ENCODE results near the gene NT5DC2. TPM values are rescaled to one million over a fixed set of nuclear protein-coding genes. Genes with fewer than 3 reads are reported as not detected.

NT5DC2 gene
- total RNA-seq, 1 donor from 2014 or later, result 192 TPM

- TF ChIP-seq, protein P1, sequence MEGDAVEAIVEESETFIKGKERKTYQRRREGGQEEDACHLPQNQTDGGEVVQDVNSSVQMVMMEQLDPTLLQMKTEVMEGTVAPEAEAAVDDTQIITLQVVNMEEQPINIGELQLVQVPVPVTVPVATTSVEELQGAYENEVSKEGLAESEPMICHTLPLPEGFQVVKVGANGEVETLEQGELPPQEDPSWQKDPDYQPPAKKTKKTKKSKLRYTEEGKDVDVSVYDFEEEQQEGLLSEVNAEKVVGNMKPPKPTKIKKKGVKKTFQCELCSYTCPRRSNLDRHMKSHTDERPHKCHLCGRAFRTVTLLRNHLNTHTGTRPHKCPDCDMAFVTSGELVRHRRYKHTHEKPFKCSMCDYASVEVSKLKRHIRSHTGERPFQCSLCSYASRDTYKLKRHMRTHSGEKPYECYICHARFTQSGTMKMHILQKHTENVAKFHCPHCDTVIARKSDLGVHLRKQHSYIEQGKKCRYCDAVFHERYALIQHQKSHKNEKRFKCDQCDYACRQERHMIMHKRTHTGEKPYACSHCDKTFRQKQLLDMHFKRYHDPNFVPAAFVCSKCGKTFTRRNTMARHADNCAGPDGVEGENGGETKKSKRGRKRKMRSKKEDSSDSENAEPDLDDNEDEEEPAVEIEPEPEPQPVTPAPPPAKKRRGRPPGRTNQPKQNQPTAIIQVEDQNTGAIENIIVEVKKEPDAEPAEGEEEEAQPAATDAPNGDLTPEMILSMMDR (IDR thresholded peaks at IDR 0.05; ENCODE audit: insufficient read depth, low read length, poor library complexity, severe bottlenecking), result no peak
- DNase-seq (ENCODE audit: low read depth), result no peak
- Histone ChIP-seq H3K4me3 (ENCODE audit: low read depth, low read length) (no peak overlapping the region), H3K27me3 (ENCODE audit: control insufficient read depth, insufficient read depth, low read length) (no peaks in the 10 kb centered on the region), H3K36me3 (ENCODE audit: control insufficient read depth, insufficient read depth, low read length) (no peaks in the 10 kb centered on the region)
Observed at GRCh38 chr3:52544937-52545336, 11.3 kb upstream of the NT5DC2 start.

DNA sequence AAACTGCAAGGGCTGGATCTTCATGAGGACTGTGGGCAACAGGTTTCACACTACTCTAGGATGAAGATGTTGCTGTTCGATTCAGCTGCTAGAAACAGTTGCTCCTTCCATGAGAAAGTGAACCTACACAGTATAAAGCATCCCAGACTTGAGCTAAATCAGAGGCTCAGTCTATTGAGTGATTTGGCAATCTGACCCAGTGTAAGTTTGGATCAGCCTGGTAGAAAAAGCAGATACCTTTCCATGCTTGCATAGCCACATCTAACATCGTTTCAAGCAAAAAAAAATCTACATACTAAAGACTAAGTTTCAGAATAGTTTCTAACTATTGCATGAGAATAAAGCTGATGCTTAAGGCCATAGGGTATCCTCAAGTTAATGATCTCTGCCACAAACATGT is 7.4 kb upstream of the NT5DC2 start:
- Histone ChIP-seq H3K4me3 (ENCODE audit: low read depth, low read length) (no peak overlapping the region), H3K27me3 (ENCODE audit: control insufficient read depth, insufficient read depth, low read length) (no peaks in the 10 kb centered on the region), H3K36me3 (ENCODE audit: control insufficient read depth, insufficient read depth, low read length) (no peaks in the 10 kb centered on the region)
- DNase-seq (ENCODE audit: low read depth), result no peak
- TF ChIP-seq, protein P1 (IDR thresholded peaks at IDR 0.05; ENCODE audit: insufficient read depth, low read length, poor library complexity, severe bottlenecking), result no peak

GRCh38 chr3:52539010-52539653 is 5.5 kb upstream of the NT5DC2 start:
- H3K36me3 ChIP-seq (ENCODE audit: control insufficient read depth, insufficient read depth, low read length), result no peaks in the 10 kb centered on the region
- TF ChIP-seq, protein P1 (IDR thresholded peaks at IDR 0.05; ENCODE audit: insufficient read depth, low read length, poor library complexity, severe bottlenecking), result no peak
- H3K4me3 ChIP-seq (ENCODE audit: low read depth, low read length), result no peak overlapping the region
- H3K27me3 ChIP-seq (ENCODE audit: control insufficient read depth, insufficient read depth, low read length), result no peaks in the 10 kb centered on the region
- no peak for DNase-seq (ENCODE audit: low read depth)

DNA sequence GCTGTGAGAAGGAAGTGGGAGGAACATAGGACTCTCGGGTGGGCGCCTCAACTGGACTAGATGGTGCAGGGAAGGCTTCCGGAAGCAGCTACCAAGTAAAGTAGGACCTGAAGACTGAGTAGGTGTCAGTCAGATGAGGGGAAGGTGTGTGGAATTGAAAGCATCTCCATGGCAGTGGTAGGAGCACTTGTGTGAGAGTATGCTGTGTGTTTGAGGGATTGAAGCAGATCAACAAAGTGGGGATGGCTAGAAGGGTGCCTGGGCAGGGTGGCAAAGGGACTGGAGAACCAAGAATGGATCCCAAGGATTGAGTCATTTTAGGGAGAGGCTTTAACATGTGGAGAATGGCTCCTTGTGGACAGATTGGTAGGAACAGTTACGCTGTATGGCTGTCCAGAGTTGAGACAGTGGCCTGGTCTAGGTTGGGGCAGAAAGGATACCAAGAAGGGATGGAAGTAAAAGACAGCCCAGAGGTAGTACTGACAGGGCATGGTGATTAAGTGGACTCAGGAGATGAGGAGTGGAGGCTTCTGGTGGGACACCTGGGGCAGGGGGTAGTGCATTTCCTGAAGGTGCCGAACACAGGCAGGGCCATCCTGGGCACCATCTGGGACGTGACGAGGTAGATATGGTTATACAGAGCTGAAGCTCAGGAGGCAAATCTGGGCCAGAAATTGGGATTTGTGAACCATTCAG is 4.2 kb upstream of the NT5DC2 start:
- no peaks in the 10 kb centered on the region for H3K27me3 ChIP-seq (ENCODE audit: control insufficient read depth, insufficient read depth, low read length)
- TF ChIP-seq, protein P1 (IDR thresholded peaks at IDR 0.05; ENCODE audit: insufficient read depth, low read length, poor library complexity, severe bottlenecking), result no peak
- H3K4me3 ChIP-seq (ENCODE audit: low read depth, low read length), result peak overlapping the region; percentile 68
- no peaks in the 10 kb centered on the region for H3K36me3 ChIP-seq (ENCODE audit: control insufficient read depth, insufficient read depth, low read length)
- no peak for DNase-seq (ENCODE audit: low read depth)

- no peaks in the 10 kb centered on the region for H3K27me3 ChIP-seq (ENCODE audit: control insufficient read depth, insufficient read depth, low read length)
- H3K36me3 ChIP-seq (ENCODE audit: control insufficient read depth, insufficient read depth, low read length), result no peaks in the 10 kb centered on the region
- peak overlapping the region; percentile 68 for H3K4me3 ChIP-seq (ENCODE audit: low read depth, low read length)
- DNase-seq (ENCODE audit: low read depth), result no peak
- TF ChIP-seq, protein P1 (IDR thresholded peaks at IDR 0.05; ENCODE audit: insufficient read depth, low read length, poor library complexity, severe bottlenecking), result no peak
Observed at GRCh38 chr3:52537165-52537620, 3.5 kb upstream of the NT5DC2 start.
